ENCODE measurements around the gene KDM4B.

KDM4B gene

DNA sequence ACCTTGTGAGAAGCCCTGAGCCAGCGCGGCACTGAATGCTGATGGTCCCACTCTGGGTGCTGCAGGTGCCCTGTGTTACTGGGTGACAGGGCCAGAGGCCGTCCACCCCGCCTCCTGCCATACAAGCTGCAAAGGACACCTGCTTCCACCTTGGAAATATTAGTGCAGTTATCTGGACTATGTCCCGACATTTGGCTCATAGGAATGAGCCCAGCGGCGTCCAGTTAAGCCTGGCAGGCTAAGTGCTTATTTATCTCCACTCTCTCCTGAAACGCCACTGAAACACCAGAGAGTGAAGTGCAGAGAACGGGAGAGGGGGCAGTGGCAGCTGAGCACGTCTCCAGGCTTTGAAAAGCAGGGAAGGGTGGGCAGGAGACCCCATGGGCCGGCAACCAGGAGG lies 145.8 kb downstream of the KDM4B start:
- DNase-seq (ENCODE audit: extremely low spot score) = no peak
- ChIA-PET CTCF (no interaction called here), POLR2A (no interaction called here)
- TF ChIP-seq, protein P1, sequence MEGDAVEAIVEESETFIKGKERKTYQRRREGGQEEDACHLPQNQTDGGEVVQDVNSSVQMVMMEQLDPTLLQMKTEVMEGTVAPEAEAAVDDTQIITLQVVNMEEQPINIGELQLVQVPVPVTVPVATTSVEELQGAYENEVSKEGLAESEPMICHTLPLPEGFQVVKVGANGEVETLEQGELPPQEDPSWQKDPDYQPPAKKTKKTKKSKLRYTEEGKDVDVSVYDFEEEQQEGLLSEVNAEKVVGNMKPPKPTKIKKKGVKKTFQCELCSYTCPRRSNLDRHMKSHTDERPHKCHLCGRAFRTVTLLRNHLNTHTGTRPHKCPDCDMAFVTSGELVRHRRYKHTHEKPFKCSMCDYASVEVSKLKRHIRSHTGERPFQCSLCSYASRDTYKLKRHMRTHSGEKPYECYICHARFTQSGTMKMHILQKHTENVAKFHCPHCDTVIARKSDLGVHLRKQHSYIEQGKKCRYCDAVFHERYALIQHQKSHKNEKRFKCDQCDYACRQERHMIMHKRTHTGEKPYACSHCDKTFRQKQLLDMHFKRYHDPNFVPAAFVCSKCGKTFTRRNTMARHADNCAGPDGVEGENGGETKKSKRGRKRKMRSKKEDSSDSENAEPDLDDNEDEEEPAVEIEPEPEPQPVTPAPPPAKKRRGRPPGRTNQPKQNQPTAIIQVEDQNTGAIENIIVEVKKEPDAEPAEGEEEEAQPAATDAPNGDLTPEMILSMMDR (IDR thresholded peaks at IDR 0.05; ENCODE audit: control extremely low read depth, extremely low read depth, low read depth, missing control alignments) = no peak

- TF ChIP-seq, protein P1 (IDR thresholded peaks at IDR 0.05; ENCODE audit: control extremely low read depth, extremely low read depth, low read depth, missing control alignments) = no peak
- ChIA-PET CTCF (no interaction called here), POLR2A (no interaction called here)
- no peak for DNase-seq (ENCODE audit: extremely low spot score)
These were observed 146.4 kb downstream of the KDM4B start for GRCh38 chr19:5115351-5115750.

DNA sequence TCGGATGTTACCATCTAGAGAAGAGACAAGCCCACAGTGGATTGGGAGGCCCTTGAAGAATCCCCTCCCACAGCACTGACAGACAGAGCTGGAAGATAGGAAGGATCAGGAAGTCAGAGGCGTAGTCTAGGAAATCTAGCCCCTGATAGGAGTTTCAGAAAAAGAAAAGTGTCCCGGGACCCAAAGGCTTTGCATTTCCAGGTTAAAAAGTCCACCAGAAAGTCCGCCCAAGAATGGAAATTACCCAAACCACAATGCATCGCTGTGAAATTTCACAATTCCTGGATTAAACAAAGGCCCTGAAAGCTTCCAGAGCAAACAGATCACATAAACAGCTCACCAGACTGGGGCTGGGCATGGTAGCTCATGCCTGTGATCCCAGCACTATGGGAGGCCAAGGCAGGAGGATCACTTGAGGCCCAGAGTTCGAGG lies 146.9 kb downstream of the KDM4B start:
- ChIA-PET POLR2A (no interaction called here), CTCF (no interaction called here)
- TF ChIP-seq, protein P1 (IDR thresholded peaks at IDR 0.05; ENCODE audit: control extremely low read depth, extremely low read depth, low read depth, missing control alignments) = no peak
- DNase-seq (ENCODE audit: extremely low spot score) = no peak

DNA sequence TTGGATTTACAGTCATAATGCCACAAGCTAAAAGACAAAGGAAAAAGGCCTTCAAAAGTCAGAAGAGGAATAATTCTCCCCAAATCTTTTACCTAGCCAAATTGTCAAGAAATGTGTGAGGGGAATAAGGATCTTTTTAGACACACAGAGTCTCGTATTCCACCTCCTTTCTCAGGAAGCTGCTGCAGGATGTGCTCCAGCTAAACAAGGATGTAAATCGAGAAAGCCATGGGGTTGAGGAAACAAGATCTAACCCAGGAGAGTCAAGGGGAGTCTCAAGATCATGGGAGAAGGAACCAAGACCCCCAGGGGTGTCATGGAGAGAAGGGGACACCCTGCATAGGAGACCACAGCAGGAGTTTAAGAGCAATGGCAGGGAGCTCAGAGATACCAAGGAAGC lies 147.4 kb downstream of the KDM4B start:
- DNase-seq (ENCODE audit: extremely low spot score) = no peak
- CTCF ChIA-PET = no interaction called here
- POLR2A ChIA-PET = no interaction called here
- TF ChIP-seq, protein P1 (IDR thresholded peaks at IDR 0.05; ENCODE audit: control extremely low read depth, extremely low read depth, low read depth, missing control alignments) = no peak

GRCh38 chr19:5117421-5117820 lies 148.5 kb downstream of the KDM4B start:
- DNase-seq (ENCODE audit: extremely low spot score) = no peak
- ChIA-PET POLR2A (no interaction called here), CTCF (interaction anchor here (2.6 kb wide), 1 partner anchor 14 kb away, joined by 6 read pairs; no protein-coding TSS in a partner anchor)
- TF ChIP-seq, protein P1 (IDR thresholded peaks at IDR 0.05; ENCODE audit: control extremely low read depth, extremely low read depth, low read depth, missing control alignments) = no peak

- TF ChIP-seq, protein P1 (IDR thresholded peaks at IDR 0.05; ENCODE audit: control extremely low read depth, extremely low read depth, low read depth, missing control alignments) = no peak
- no peak for DNase-seq (ENCODE audit: extremely low spot score)
- ChIA-PET CTCF (interaction anchor here (2.6 kb wide), 1 partner anchor 13 kb away, joined by 6 read pairs; no protein-coding TSS in a partner anchor), POLR2A (no interaction called here)
These were observed 149.1 kb downstream of the KDM4B start for GRCh38 chr19:5118026-5118425.
